GM19455 (cell line): ENCODE measurements around the gene CIB2.
A peak's percentile ranks its signal among the peaks of the same experiment; 100 is the strongest.

Source experiments
- ATAC-seq: cut with Tn5 transposase; IDR thresholded peaks from one replicate; pipeline ENCODE4 v1.9.1; 2021; ENCODE audit not compliant: unreplicated experiment

CIB2 gene

DNA sequence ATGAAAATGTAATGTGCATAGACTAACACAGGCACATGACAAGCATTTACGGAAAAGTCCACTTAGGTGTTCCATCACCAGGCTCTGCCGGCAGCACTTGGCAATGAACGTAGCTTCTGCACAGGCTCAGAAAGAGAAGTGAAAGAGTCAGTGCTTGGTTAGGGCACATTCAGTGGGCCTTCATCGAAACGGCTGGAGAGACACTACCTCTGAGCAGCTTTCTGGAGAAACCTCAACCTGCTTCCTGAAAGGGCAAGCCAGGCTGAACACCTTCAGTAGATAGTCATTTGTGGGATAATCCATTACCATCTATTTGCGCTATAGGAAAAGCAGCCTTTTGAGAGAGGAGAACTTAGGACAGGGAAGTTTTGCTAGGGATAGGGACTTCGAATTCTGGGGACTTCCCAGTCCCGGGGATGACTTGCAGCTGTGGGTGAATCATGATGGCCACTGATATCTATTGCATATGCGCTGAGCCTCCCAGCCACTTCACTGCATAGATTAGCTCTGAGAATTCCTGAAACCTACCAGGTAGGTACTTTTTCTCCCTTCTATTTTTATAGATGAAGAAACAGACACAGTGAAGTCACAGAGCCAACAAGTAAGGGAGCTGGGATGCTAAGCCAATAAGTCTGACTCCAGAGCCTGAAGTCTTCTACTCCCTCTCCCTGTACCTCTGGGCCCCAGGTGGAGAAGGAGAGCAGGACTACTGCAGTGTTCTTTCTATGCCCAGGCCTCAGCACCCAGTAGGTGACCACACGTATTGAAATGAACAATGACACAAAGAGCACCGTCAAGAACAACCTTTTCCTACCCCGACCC lies 43.1 kb downstream of the CIB2 start:
- ATAC-seq = peak; percentile 66

- no peak for ATAC-seq
Observed at GRCh38 chr15:78085928-78086327, 45.3 kb downstream of the CIB2 start.

DNA sequence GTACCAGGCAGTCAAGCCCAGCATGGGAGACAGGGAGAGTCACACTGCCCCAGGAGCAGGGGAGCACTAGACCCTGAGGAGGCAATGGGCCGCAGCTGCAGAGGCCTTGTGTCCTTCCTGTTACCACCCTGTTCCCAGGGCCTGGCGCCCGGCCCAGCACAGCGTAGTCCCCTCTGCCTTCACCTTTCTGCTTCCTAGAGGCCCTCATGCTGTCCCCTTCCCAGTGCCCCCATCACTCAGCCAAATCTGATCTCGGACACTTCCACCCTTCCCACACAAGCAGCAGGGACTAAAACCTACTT lies 46.8 kb downstream of the CIB2 start:
- ATAC-seq = no peak

DNA sequence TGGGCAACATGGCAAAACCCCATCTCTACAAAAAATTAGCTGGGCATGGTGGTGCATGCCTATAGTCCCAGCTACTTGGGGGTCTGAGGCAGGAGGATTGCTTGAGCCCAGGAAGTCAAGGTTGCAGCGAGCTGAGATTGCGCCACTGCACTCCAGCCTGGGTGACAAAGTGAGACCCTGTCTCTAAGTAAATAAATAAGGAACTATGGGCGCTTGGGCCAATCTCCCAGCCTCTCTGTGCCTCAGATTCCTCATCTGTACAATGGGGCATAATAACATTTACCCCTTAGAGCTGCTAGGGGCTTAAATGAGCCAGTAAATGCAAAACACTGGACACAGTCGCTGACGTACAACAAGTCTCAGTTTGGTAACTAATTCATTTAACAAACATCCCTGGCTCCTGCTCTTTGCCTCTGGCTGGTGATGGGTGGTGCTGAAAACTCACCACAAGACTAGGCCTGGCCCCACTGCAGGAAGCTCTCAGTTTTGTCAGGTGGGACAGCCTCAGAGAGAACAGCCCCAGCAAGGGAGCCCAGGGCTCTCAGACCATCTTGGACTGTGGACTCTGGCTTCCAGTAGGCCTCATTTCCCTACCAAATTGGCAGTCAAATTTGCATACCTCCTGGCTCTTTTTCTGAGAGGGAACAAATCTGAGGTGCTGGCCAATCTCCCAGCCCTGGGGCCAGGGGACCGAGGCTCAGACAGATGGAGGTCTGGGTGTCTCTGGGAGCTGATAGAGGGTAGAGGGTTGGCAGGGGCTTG lies 47.4 kb downstream of the CIB2 start:
- no peak for ATAC-seq

- ATAC-seq = no peak
Observed at GRCh38 chr15:78083186-78083585, 48.1 kb downstream of the CIB2 start.

GRCh38 chr15:78082743-78083110 lies 48.5 kb downstream of the CIB2 start:
- ATAC-seq = no peak

DNA sequence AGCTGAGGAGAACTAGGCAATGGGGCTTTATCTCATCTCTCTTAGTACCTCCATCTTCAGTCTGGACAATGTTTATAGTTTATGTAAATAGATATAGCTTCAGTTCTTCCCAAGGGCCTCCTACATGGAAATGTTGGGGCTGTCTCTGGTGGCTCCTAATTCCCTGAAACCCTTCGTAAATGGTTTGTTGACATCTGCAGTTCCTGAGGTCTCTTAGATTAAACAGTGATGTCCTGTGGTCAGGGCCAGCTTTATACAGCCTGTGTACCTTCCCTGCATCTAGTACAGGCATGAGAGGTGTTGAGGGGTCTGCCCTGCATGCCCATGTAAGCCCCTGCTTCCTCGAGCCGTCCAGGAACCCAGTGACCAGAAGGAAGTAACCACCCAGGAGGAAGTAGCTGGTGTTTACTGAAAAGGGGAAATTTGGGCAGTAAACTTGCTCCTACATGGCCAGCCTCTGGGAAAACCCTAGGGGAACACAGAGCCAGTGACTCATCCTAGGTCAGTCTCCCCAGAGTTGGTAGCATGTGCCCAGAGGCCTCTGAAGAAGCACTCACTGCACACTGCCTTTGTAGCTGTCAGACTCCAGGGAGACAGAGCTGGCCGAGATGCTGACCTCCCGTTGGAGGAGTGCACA lies 49.0 kb downstream of the CIB2 start:
- ATAC-seq = no peak

DNA sequence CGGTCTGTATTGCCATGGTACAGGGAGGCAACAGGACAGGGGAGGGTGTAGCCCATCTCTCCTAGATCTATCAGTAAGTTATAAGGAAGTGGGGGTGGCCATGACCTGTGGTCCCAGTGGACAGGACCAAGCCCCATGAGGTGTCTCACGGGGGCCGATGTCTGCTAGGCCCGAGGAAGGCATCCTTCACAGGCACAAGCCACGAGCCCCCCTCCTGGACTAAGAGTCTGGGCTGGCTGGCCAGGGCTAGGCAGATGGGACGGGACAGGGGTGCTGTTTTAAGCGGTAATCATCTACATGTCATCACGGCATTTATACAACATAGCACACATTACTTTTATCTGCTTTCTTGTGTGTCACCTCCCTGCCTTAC lies 51.2 kb downstream of the CIB2 start:
- ATAC-seq = no peak

DNA sequence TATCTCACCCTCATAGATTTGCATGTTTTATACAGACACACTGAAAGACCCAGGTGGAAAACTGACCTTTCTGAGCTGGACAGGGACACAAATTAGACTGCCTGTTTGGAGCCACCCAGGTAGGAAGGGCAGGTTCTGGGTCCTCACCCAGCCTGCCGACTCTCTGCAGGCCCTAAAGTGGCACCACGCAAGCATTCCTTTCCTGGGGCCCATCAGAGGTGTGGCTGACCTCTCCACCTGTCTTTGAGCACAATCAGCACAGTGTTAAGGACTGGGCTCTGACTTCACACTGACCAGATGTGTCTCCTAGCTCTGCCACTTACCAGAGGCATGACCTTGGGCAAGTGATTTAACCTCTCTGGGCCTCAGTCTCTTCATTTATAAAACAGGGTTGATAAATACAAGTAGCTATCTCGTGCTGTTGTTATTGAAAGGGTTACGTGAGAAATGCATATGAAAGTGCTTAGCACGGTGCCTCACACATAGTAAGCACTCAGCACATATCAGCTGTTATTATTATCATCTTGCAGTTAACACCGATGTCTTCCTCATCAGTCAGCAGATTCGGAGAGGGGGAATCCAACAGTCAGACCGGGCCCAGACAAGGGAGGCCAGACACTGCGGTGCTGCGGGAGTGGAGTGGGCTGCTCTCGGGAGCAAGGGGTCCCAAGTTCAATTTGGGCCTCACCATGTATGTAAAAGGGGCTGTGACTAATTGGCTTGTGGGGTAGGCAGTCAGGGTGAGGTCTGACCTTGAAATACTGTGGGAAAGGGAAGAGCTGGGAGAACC lies 51.8 kb downstream of the CIB2 start:
- no peak for ATAC-seq

DNA sequence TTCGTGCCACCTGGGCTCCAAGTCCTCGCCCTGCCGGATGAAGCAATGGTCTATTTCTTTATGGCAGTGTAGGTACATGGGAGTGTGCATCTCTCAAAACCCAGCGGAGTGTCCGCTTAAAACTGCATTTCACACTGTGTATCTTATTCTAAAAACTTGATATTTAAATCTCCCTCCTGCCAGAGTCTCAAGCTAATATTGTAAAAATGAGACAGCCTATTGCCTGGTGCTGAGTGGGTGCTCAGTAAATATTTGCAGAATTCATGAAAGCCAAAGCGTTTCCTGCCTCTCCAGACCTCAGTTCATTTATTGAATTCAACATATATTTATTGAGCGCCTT lies 53.4 kb downstream of the CIB2 start:
- ATAC-seq = peak; percentile 4

DNA sequence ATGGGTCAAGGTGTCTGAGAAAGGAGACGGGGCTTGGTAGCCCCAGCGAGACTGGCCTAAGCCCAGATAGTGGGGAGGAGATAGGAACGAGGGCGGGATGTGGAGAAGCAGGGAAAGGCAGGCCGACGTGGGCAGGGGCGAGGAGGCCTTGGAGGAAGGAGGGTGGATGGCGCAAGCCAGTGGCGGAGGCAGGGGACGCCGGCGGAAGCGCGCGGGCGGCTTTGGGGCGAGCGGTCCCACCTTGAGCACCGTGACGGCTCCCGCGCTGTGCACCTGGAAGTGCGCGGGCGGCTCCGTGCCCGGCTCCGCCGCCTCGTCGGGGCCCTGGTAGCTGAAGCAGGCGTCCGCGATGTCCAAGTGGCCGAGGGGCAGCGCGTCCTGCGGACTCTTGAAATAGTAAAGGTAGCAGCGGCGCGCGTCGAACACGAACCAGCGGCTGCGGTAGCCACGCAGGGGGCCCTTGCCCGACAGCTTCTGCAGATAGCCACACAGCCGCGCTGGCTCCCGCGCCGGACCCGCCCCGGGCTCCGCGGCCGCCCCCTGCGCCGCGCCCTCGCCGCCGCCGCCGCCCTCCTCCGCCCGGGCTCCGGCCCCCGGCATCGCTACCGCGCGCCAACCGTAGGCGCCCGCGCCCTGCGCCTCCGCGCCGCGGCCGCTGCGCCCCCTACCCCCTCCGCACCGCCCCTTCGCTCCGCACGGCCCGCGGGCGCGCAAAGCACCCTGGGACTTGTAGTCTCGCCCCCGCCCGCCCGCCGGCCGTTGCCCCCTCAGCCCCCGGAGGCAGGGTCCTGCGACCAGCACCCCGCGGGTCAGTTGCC lies 54.0 kb downstream of the CIB2 start, which contains the start of gene TBC1D2B:
TSS of gene TBC1D2B (minus strand) at position 659 of the 818 bp plus-strand sequence. CDS start at position 600, 59 bp downstream.
- ATAC-seq = peak; percentile 76

DNA sequence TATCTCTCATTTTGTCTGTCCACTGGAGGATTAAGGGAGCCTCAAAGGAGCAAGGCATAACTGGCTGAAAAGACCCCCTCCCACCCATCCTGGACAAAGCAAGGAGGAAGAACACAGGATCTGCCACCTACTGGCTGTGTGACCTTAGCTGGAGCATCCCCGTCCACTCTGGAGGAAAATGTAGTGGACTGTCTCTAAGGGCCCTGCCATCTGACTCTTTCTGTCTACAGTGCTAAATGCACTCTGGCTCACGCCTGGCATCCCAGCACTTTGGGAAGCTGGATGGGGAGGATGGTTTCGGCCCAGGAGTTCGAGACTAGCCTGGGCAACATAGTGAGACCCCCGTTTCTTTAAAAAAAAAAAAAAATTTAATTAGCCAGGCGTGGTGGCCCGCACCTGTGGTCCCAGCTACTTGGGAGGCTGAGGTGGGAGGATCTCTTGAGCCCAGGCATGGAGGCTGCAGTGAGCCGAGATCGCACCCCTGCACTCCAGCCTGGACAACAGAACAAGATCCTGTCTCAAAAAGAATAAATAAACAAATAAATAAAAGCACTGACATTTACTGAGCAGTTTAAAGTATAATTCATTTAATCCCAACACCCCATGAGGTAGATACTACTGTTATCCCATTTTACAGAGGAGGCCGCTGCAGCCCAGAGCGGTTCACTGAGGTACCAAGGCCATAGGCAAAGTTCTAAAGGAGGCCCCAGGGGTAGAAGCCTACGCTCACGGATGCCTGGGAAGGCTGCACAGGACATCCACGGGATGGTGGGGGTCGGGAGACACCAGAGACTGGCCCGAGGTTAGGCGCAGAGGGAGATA lies 54.8 kb downstream of the CIB2 start:
- no peak for ATAC-seq

DNA sequence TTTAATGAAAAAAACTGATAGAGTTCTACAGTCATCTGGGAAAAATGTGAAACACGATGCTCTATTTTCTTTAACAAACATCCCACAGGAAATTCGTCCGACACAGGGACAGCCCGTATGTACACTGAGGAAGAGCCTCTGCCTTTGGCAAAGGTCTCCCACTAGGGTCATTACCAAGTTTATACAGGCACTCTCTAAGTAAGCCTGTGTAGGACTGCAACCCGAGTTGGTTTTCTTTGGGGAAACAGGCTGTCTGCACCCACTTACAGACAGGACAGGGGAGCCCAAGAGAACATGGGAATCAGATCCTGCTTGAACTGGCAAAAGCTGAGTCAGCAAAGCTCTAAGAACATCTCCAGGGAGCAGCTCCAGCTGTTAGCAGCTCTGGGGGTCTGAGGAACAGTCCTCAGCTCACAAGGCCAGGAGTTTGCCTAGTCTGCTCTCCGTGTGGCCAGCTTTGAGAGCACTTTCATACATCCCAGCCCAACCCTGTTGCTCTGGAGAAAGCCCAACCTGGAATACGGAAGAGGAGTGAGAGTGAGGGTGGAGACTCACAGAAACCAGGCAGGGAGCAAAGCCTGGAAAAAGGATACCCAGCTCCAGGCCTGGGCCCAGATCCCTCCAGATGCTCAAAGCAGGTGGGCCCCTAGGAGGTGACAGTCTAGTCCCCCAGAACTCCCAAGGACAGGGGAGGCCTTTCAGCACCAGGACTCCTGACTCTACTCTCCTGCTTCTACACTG lies 55.6 kb downstream of the CIB2 start:
- no peak for ATAC-seq

DNA sequence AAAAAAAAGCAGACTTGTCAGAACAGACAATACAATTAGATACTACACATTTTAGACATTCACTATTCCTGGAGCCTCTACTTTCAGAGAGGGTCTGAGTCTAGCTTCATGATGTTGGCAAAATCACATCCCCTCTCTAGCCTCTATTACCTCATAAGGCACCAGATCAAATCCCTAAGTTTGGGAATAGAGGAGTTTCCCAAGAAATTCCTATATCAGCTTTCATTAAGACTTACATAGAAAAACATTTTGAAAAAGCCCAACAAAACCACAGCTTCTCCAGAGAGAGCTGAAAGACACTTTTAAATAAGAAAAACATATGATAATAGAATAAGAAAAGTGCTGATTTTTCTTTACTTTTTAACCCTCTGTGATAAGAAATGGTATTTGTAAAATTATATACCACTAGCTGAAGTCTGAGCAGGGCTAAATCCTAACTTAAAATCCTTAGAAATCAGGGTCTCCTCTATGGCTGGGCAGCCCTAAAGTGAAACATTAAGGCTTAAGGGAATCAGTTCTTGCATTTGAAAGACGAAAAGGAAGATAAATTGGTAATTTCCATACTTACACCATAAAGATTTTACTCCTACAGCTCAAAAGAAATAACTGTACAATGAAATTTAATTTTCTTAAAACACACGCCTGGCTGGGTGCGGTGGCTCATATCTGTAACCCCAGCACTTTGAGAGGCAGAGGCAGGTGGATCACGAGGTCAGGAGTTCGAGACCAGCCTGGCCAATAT lies 58.0 kb downstream of the CIB2 start:
- no peak for ATAC-seq

- ATAC-seq = no peak
Observed at GRCh38 chr15:78072080-78072892, 59.0 kb downstream of the CIB2 start.

DNA sequence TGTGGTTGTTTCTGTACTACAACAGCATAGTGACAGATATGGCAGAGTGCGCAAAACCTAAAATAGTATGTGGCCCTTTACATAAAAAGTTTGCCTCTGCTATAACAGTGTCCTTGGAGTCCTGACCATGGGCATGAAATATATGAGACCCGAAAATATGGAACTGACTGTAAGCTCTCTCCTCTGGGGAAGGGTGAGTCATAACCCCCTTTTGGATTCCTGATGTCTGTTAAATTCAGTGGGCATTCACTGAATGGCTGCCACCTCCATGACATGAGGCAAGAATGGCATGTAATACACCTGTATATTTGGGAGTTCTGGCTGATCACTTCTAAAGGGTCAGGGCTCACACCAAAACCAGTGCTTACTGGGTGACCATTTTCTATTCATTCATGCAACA lies 59.9 kb downstream of the CIB2 start:
- no peak for ATAC-seq

- no peak for ATAC-seq
Observed at GRCh38 chr15:78070049-78070700, 61.1 kb downstream of the CIB2 start.
